ENCODE results near the gene TMUB1.
A peak's percentile ranks its signal among the peaks of the same experiment; 100 is the strongest.

Gene TMUB1

DNA sequence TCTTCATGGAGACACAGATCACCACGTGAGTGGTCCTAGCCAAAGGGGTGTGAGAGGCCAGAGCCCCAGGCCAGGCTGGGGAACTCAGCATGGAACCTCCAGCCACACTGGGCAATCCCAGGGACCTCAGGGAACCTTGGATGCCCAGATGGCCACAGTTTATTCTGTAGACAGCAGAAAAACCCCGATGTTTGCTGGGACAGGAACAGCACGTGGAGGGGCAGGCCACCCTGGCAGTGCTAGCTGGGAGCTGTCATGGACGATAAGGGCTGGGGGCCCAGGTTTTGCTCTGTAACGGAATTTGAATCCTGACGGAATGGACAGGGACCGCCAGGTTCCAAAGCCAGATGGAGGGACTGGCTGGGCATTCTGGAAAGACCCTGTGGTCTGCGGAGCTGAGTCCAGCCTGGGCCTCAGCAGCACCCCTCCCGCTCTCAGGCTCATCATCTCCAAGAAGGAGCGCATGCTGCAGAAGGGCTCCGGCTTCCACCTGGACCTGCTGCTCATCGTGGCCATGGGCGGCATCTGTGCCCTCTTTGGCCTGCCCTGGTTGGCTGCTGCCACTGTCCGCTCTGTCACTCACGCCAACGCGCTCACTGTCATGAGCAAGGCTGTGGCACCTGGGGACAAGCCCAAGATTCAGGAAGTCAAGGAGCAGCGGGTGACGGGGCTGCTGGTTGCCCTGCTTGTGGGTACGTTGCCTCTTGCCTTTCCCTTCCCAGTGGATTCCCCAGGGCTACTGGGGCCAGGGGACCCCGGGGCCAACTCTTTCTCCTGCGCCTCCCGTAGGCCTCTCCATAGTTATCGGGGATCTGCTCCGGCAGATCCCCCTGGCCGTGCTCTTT is 8.3 kb downstream of the TMUB1 start:
- no peak for DNase-seq (ENCODE audit: low read depth, low spot score)
- H3K27ac ChIP-seq = no peak overlapping the region

DNA sequence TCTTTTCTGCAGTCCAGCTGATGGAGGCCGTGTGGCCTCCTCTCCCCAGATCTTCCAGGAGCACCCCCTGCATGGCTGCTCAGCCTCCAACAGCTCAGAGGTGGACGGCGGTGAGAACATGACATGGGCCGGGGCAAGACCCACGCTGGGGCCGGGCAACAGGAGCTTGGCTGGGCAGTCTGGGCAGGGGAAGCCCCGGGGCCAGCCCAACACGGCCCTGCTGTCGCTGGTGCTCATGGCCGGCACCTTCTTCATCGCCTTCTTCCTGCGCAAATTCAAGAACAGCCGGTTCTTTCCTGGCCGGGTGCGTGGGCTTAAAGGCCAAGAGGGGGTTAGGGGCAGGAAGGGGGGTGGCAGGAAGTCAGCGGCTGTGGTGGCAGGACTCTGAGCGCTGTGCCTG is 9.3 kb downstream of the TMUB1 start:
- DNase-seq (ENCODE audit: low read depth, low spot score) = no peak
- H3K27ac ChIP-seq = no peak overlapping the region

DNA sequence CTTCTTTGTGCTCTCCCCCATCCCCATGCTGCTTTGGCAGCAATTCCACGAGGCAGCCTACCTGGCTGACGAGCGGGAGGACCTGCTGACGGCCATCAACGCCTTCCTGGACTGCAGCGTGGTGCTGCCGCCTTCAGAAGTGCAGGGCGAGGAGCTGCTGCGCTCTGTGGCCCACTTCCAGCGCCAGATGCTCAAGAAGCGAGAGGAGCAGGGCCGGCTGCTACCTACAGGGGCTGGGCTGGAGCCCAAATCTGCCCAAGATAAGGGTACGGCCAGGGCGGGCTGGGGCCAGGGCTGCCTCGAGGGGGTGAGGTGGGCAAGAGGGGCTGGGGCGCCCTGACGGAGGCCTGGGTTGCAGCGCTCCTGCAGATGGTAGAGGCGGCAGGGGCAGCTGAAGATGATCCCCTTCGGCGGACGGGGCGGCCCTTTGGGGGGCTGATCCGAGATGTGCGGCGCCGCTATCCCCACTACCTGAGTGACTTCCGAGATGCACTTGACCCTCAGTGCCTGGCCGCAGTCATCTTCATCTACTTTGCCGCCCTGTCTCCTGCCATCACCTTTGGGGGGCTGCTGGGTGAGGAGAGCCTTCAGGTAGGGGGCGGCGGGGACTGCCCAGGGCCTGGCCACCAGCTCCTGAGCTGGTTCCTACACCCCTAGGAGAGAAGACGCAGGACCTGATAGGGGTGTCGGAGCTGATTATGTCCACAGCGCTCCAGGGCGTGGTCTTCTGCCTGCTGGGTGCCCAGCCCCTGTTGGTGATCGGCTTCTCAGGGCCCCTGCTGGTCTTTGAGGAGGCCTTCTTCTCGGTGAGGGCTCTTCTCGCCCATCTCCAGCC is 12.0 kb downstream of the TMUB1 start:
- H3K27ac ChIP-seq = no peak overlapping the region
- no peak for DNase-seq (ENCODE audit: low read depth, low spot score)

DNA sequence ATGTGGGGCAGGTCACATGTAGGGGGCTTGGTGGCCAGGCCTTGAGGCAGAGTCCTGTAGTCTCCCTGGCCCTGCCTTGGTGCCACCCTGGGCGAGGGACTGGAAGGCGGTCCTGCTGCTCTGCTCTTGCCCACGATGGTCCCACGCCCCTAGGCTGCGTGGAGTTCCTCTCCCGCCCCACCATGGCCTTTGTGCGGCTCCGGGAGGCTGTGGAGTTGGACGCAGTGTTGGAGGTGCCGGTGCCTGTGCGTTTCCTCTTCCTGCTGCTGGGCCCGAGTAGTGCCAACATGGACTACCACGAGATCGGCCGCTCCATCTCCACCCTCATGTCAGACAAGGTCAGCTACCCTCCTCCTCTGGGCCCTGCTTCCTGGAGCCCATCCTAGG is 12.7 kb downstream of the TMUB1 start:
- DNase-seq (ENCODE audit: low read depth, low spot score) = no peak
- no peak overlapping the region for H3K27ac ChIP-seq

DNA sequence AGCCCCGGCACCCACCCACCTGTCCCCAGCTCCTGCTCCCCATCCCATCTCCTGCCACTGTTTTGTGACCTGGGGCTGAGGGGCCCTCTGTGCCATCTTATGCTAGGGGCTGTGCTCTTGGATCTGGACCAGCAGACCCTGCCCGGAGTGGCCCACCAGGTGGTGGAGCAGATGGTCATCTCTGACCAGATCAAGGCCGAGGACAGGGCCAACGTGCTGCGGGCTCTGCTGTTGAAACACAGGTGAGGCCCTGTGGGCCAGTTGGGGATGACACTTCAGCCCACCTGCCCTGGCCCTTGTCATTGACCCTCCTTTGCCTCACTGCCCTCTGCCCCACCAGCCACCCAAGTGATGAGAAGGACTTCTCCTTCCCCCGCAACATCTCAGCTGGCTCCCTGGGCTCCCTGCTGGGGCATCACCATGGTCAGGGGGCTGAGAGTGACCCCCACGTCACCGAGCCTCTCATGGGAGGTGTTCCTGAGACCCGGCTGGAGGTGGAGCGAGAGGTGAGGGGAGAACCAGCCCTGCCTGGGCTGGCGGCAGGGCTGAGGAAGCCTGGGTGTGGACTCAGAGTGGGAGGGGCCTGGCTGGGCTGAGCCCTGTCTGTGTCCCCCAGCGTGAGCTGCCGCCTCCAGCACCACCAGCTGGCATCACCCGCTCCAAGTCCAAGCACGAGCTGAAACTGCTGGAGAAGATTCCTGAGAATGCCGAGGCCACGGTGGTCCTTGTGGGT is 13.3 kb downstream of the TMUB1 start:
- DNase-seq (ENCODE audit: low read depth, low spot score) = no peak
- no peak overlapping the region for H3K27ac ChIP-seq

DNA sequence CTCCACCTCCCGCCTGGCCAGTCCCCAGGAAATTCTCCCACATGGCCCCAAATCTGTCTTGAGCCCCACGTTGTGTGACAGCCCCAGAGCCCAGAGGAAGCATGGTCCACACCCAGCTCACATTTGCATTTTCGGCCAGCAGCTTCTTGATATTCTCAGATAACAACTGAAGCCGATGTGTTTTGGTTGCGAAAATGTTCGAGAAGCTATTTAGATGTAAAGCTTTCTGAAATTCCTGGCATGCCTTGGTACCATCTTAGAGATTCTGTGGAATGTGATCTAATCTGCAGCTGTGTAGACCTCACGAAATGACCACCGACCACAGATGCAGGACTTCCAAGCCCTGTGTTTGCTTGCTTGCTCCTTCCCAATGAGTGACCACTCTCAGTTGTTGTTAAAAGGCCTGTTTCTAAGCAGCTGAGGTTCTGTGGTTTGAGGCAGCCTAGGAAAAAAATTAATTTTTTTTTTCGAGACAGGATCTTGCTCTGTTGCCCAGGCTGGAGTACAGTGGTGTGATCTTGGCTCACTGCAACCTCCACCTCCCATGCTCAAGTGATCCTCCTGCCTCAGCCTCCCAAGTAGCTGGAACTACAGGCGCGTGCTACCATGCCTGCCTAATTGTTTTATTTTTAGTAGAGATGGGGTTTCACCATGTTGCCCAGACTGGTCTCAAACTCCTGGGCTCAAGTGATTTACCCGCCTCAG is 15.1 kb downstream of the TMUB1 start:
- DNase-seq (ENCODE audit: low read depth, low spot score) = no peak
- H3K27ac ChIP-seq = no peak overlapping the region

DNA sequence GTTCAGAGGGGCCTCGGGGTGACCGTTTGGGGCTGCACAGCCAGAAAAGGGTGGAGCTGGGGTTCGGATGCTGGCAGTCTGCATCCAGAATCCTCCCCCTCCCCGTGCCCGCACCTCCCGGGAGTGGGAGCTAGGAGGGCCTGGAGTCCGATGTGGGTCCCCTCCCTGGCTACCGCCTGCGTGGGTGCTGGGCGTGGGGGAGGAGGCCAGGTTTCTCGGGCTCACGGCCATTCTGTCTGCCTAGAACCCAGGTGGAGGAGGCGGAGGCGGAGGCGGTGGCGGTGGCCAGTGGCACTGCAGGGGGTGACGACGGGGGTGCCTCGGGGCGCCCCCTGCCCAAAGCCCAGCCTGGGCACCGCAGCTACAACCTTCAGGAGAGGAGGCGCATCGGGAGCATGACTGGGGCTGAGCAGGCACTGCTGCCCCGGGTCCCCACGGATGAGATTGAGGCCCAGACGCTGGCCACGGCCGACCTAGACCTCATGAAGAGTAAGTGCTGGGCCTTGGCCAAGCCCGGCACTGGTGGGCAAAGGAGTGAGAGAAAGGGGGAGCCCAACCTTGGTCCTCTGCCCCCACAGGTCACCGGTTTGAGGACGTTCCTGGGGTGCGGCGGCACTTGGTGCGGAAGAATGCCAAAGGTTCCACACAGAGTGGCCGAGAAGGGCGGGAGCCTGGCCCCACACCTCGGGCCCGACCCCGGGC is 16.9 kb downstream of the TMUB1 start:
- DNase-seq (ENCODE audit: low read depth, low spot score) = no peak
- H3K27ac ChIP-seq = no peak overlapping the region

DNA sequence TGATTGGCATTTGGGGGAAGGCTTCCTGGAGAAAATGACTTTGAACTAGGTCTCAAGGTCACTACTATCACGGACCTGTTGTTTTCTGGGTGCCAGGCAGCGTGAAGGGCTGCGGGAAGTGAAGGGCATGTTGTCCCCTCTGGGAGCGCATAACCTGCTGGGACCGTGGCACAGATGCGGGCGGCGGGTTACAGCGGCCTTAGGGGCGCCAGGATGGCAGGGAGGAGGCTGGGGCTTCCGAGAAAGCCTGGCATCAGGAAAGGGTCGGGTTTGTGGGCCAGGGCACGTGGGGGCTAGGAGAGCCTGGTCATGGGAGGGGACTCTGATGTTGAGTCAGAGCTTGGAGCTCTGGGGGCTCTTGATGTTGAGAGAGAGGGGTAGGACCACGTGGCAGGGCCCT is 17.8 kb downstream of the TMUB1 start:
- no peak overlapping the region for H3K27ac ChIP-seq
- DNase-seq (ENCODE audit: low read depth, low spot score) = no peak

DNA sequence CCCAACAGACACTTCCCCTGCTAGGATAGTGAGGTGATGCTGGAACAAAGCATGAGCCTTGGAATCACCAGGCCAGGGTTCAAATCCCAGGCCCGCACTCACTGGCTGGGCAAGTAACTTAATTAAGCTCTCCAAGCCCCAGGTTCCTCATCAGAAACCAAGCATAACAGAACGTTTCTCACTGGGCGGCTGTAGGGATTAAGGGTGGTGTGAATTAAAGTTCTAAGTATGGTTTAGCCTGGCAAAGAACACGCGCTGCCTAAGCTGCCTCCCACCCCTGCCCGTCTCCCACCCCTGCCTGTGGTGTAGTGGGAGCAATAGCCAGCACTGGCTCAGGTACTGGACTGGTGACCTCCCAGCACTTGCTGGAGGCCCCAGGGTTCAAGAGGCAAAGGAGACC is 18.3 kb downstream of the TMUB1 start:
- no peak for DNase-seq (ENCODE audit: low read depth, low spot score)
- H3K27ac ChIP-seq = no peak overlapping the region

DNA sequence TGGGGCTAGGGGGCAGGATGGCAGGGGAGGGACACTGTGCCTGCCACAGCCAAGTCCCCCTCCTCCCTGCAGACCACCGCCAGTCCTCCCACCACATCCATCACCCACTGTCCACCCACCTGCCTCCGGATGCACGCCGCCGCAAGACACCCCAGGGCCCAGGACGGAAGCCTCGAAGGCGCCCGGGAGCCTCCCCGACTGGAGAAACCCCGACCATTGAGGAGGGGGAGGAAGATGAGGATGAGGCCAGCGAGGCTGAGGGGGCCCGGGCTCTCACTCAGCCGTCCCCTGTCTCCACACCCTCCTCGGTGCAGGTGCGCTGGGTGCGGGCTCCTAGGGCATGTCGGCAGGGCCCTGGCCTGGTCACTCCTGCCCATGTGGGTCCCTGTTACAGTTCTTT is 18.8 kb downstream of the TMUB1 start:
- H3K27ac ChIP-seq = no peak overlapping the region
- DNase-seq (ENCODE audit: low read depth, low spot score) = no peak

DNA sequence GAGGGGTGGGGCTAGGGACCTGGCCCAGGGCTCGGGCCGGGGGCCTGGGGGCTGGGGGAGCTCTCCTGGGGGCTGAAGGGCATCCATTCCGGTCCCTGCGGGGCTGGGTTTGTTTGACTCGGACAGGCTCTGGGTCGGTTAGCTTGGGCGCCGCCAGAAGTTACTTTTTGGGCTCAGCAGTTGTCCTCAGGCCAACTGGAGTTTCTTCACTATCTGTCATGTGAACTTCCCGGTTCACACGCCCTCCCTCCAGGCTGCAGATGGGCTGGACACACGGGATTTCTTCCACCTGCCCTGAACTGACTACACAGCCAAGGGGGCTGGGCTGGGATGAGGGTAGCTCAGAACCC is 20.1 kb downstream of the TMUB1 start:
- H3K27ac ChIP-seq = peak overlapping the region; percentile 41
- DNase-seq (ENCODE audit: low read depth, low spot score) = no peak

DNA sequence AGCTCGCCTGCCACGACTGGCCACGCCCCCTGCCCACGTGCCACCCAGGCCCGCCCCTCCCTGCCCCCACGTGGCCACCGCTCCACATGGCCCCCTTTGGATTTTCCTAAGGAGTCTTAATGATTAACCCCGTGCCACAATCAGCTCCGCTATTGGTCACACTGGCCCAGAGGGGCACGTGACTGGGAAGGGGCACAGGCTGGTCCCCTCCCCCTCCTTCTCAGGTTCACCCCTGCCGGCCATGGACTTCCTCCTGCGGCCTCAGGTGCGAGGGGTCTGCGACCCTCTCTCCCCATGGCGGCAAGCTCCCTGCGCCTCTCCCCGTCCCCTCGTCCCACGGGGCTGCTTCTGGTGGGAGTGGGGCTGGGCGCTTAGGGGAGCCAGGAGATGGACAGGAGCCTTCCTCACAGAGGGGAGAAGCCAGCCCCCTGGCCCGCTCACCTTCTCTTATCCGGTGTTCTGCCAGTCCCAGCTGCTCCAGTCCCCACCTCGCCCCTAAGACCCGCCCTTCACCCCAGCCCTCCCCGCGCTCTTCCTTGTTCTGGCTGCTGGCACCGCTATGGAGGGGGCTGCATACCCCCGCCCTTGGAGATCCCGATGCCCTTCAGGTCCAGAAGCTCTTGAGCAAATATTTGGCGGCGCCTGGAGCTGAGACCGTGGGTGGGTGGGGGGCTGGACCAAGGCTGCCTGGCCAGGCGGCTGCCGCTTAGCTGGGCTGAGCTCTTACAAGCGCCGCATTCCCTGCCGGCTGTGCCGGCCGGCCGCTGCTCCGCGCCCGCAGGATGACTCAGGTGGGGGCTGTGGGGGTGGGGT is 20.7 kb downstream of the TMUB1 start:
- H3K27ac ChIP-seq = peak overlapping the region; percentile 41
- no peak for DNase-seq (ENCODE audit: low read depth, low spot score)

DNA sequence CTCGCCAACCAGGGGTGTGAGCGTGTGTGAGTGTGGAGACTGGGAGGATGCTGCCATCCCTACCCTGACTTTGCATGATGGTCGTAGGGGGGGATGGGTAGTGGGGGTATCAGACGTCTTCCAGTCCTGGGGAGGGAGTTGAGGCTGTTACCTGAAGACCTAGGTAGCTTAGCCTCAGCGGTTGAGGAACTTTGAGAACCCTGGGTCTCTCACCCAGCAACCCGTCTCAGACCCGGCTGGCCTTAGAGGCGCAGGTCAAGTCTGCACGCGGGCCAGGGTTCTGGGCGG is 21.2 kb downstream of the TMUB1 start:
- no peak overlapping the region for H3K27ac ChIP-seq
- DNase-seq (ENCODE audit: low read depth, low spot score) = no peak

DNA sequence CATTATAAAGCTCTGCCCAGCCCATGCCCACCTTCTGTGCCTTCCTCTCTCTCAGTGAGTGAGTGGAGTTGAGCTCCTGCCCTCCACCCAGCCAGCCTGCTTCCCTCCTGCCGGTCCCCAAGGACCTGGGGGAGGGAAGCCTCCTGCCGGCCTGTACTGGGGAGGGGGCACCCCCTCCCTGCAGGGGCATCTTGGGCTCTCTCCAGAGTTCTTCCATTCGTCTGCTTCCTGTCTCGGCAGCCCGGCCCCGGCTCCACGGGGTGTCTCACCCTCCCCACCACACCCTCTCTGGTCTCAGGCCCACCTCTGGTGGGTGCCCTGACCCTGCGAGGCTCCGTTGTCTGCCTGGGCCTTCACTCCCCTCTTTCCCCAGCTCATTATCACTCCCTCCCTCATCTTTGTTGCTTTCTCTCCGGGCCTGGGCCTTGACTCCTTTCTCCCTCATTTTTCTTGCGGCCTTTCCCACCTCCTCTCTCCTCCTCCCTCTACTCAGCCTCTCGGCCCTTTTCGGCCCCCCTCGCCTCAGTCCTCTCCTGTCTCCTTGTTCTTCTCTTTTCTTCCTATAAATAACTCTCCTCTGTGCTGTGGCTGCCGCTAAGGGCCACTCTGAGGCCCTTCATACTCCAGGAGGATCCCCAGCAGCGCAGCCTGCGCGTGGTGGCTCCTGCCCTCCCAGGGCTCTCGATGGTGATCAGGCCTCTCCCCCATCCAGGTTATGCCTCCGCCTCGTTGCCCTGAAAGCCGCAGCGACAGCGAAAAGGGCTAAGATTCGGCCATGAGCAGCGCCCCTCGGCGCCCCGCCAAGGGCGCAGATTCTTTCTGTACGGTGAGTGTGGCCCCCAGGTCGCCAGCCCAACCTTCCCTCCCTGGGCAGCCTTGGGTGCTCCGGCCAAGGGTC is 21.8 kb downstream of the TMUB1 start:
- no peak overlapping the region for H3K27ac ChIP-seq
- no peak for DNase-seq (ENCODE audit: low read depth, low spot score)

DNA sequence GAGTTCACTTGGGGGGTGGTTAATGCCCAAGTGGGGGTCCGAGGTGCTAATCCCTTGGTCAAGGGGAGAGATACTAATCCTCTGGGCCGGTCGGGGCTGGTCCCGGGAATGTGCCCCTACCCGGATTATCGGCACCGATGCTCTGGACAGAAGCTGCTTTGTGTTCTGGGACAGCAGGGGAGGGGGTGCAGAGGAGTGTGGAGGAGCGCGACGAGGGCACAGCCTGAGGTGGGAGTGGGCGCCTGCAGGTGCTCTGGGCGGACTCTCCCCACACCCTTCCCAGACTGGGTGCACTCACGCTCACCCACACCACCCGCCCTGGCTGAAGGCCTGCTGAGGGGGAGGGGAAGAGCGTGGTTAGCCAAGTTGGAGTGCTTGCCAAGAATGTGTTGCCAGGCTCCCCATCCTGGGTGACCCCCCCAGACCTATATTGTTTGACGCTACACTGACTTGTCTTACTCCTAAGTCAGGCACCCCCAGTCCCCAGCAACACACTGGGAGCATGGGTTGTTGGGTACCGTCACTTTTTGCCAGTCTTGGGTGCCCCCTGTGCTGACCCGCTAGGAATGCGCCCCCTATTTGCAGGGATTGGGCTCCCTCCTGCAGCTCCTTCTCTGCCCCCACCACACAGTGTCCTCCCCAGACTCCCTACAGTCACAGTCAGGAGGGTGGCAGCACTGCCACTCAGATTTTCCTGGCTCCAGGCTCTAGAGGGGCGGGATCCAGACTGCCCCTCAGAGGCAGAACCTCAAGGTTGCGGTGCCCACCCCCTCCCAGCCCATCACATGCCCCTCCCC is 22.7 kb downstream of the TMUB1 start:
- peak overlapping the region; percentile 94 for H3K27ac ChIP-seq
- no peak for DNase-seq (ENCODE audit: low read depth, low spot score)

DNA sequence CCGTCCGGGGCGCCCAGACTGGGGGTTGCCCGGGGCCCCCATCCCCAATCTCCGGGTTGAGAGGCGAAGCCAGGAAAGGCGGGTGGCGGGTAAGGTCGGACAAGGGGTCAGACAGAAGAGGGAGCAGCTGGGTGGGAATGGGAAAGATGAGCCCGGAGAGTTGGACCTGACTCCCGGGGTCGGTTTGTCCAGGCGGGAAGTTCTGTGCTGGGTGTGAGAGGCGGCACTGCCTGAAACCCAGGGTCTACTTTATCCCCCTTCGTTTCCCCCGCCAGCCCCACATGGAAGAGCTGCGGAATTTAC is 23.2 kb downstream of the TMUB1 start:
- DNase-seq (ENCODE audit: low read depth, low spot score) = no peak
- peak overlapping the region; percentile 94 for H3K27ac ChIP-seq

DNA sequence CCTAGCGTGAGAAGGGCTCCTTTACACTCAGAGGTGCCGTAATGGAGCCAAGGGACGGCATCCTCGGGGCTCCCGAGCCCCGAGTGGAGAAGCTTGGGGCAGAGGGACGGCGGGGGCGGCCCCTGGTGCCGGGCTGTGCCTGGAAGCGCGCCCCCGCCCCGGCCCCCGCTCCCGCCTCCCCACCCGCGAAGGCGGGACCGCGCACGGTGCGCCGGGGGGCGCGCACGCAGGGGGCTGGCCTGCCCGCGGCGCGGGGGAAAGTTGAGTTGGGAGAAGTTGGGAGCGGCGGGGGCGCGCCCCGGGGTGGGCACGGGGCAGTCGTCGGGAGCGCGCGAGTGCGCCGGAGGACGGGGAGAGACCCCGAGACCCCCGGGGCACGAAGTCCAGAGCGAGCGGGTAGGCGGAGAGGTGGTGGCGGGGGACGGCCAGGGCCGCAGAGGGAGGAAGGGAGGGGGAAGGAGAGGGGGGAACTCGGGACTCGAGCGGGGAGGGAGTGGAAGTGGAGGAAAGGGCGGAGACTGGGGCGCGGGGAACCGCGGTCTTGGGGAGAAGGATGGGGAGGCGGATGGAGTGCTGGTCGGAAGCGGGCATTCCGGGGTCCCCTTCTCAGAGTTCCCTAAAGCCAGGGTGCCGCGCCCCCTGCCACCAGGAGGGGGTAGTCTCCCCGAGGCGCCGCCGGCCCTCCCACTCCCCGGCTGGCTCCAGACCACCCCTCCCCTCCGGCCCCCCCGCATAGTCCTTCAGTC is 23.8 kb downstream of the TMUB1 start, which contains the start of gene SLC4A2:
Gene SLC4A2, plus strand, starts transcription at position 223 of the 746 bp plus-strand sequence. CDS start 2,399 bp downstream, outside the sequence.
- peak within 1 kb of the TSS; percentile 94 for H3K27ac ChIP-seq
- DNase-seq (ENCODE audit: low read depth, low spot score) = no peak

Measured in epithelial cell of prostate (primary cell).